ENCODE data around the gene USP11.

The USP11 gene

DNA sequence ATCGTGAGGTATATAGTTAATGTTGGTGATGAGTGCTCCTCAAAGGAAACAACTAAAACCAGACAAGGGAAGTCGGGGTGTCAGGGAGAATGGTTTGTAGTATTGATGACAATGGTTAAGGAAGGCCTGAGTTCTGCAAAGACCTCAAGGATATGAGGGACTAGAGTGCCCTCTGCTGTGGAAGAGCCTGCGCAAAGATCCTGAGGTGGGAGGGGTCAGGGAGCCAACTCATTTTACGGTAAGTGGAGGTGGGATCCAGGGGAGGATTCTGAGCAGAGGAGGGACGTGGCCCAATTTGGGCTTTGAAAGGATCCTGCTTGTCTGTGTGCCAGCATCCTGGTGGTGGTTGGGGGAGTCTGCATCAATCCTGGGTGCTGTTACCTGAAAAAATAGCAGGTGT is 27.8 kb upstream of the USP11 start:
- DNase-seq, result no peak

DNA sequence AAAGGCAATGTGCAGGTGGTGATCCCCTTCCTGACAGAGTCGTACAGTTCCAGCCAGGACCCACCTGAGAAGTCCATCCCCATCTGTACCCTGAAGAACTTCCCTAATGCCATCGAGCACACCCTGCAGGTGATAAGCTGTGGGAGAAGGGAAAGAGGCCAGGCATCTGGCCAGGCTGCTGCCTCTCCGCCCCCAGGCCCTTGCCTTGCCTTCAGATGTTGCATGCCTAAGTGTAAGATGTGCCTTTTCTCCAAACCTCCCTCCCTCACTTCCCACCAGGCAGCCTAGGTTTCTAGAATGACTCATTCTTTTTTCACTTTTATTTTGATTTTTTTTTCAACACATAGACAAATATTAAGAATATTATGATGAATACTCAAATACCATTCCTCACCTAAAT is 26.5 kb upstream of the USP11 start:
- DNase-seq, result no peak

GRCh38 chrX:47208108-47208507 is 24.7 kb upstream of the USP11 start:
- DNase-seq, result no peak

DNA sequence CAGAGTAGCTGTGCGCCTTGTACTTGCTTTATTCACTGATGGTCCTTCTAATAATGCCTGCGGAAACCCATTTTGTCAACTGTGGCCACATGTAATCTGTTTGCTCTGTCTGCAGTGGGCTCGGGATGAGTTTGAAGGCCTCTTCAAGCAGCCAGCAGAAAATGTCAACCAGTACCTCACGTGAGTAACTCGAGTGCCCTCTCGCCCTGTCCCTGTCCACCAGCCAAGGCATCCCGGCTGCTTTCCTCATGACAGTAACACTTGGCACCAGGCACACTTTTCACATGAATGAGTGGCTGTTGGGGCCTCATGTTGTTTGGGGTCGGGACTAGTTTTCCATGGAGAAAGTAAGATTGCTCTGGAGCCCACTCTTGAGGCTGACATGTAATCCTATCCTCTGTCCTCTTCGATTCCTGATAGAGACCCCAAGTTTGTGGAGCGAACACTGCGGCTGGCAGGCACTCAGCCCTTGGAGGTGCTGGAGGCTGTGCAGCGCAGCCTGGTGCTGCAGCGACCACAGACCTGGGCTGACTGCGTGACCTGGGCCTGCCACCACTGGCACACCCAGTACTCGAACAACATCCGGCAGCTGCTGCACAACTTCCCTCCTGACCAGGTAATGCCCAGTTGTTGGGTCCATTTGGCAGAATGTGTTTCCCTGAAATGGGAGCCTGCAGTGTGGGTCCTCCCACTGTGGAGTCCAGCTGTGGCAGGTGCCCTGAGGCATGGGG is 23.1 kb upstream of the USP11 start:
- DNase-seq, result no peak

- no peak for DNase-seq
These were observed 22.0 kb upstream of the USP11 start for GRCh38 chrX:47210661-47211425.

- no peak for DNase-seq
These were observed 20.2 kb upstream of the USP11 start for GRCh38 chrX:47212381-47213293.

DNA sequence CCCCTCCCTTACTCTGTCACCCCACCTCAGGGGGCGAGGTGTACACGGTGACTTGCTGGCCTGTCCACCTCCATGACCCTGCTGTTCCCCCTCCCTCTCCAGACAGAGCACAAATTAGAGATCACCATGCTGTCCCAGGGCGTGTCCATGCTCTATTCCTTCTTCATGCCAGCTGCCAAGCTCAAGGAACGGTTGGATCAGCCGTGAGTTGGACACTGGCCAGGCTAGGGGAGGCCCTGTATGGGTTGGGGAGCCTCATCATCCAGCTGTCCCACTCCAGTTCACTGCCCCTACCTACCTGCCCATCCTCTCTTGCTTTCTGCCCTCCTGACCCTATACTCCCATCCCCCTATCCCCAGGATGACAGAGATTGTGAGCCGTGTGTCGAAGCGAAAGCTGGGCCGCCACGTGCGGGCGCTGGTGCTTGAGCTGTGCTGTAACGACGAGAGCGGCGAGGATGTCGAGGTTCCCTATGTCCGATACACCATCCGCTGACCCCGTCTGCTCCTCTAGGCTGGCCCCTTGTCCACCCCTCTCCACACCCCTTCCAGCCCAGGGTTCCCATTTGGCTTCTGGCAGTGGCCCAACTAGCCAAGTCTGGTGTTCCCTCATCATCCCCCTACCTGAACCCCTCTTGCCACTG is 18.3 kb upstream of the USP11 start:
- no peak for DNase-seq

GRCh38 chrX:47215291-47215900 is 17.4 kb upstream of the USP11 start:
- DNase-seq, result no peak

GRCh38 chrX:47216393-47216925 is 16.4 kb upstream of the USP11 start:
- no peak for DNase-seq

- peak; percentile 39 for DNase-seq
These were observed 15.5 kb upstream of the USP11 start for GRCh38 chrX:47217121-47217851.

- DNase-seq, result peak; percentile 97
These were observed 14.9 kb upstream of the USP11 start for GRCh38 chrX:47217852-47218279.

- peak; percentile 89 for DNase-seq
These were observed 14.4 kb upstream of the USP11 start, which contains the start of gene CDK16 for GRCh38 chrX:47218280-47218919. TSS of gene CDK16 (plus strand) at chrX:47218681. CDS start at chrX:47223558, 4,877 bp downstream.

DNA sequence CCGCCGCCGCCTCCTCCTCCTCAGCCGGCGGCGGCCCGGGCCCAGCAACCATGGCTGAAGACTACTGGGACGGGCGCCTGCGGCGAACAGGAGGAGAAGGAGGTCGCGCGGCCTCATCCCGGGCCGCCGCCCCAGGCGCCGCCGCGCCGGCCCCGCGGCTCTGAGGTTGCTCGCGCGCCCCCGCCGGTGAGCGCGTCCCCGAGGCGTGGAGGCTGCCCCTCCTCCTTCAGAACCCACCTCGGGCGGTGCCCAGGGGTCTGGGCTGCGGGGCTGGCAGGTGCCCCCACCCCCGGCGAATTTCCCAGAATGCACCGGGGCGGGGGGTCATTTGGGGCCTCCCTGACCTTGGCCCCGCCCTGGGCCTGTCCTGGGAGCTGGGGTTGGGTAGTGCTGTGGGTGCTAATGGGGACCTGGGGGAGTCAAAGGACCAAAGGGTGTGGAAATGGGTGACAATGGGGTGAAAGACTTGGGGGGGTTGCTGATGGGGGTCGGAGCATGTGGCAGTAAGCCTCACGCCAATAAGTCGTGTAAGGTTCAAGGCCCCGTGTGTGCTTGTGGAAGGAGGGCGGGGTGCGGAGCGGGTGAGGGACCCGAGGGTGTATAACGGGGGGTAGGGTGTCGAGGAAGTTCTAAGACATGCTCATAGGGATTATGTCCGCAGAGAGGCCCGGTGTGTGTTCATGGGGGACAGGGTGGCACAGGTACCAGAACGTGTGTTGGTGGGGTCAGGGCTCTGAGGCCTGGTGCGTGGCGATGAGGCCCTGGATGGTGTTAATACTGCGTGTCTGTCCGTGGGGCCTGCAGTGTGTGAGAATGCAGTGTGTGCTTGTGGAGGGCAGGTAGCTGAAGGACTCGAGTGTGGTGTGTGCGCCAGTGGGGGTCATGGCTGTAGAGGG is 13.6 kb upstream of the USP11 start:
- no peak for DNase-seq

- no peak for DNase-seq
These were observed 11.1 kb upstream of the USP11 start for GRCh38 chrX:47221756-47222155.

DNA sequence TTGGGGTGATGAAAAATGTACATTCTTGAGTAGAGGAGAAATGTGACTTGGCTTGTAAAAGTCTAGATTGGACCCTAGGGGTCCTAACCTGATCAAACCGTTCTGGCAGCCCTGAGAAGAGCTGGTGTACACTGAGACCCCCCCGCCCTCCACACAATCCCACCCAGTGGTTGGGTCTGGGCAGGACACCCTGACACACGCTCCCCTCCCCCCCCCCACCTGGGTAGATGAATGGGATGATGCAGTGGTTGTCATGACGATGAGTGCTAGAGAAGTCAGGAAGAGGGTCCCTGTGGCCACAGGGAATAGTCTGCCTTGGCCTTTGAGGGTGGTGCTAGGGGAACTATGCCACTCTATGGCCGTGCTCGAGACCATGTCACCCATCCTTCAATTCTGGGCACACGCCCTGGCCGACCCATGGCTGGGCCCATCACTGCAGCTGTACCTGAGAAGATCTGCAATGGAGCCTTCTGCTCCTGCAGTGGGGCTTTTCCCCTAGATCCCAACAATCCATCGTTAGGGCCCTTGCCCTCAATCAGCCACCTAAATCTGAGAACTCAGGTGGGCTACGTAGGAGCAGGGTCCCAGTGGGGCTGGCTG is 10.0 kb upstream of the USP11 start:
- no peak for DNase-seq

DNA sequence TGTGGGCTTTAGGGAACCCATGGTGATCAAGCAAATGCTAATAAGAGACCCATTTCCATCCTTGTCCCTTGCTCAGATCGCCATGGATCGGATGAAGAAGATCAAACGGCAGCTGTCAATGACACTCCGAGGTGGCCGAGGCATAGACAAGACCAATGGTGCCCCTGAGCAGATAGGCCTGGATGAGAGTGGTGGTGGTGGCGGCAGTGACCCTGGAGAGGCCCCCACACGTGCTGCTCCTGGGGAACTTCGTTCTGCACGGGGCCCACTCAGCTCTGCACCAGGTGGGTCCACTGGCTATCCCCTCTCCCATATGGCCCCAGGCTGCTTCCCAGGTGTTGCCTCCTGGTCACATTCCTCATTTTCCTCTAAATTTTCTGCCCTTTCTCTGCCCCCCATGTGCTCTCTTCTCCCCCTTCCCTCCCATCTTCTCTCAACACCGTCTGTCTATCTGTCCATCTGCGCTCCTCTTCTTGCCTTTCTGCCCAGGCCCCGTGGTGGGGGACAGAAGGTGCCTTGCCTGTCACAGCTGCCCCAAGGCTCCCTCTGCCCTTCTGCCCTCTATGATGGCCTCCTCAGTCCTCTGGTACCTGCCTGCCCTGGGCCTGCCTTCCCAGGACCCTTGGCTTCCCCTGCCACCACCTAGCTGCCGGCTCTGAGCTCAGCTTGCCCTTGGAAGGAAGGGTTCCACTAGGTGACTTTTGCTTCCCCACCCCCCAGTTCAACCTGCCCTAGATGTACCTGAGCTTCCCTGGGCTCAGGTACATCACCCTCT is 9.1 kb upstream of the USP11 start:
- DNase-seq, result no peak

DNA sequence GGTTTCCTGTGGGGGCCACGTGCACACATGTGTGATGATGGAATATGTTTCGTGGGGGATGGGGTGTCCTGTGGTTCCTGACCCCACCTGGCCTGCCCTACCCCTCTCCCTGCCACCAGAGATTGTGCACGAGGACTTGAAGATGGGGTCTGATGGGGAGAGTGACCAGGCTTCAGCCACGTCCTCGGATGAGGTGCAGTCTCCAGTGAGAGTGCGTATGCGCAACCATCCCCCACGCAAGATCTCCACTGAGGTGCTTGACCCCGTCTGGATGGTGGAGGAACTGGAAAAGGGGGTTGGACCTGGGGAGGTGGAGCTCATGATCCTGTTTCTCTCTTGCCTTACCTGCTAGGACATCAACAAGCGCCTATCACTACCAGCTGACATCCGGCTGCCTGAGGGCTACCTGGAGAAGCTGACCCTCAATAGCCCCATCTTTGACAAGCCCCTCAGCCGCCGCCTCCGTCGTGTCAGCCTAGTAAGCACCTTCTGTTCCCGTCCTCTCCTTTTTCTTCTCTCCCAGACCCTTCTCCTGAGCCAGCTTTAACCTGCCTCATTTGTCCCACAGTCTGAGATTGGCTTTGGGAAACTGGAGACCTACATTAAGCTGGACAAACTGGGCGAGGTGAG is 8.4 kb upstream of the USP11 start:
- no peak for DNase-seq

DNA sequence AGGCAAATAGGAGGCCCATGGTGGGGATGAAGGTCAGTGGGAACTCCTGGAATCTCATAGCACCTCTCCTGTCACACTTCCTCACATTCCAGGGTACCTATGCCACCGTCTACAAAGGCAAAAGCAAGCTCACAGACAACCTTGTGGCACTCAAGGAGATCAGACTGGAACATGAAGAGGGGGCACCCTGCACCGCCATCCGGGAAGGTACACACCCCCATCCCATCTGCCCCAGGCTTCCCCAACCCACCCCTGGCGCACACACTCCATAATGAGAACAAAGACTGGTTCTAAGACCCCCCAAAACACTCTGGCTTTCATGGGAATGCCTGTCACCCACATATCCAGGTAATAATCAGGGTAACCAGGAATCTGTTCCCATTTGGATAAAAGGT is 7.9 kb upstream of the USP11 start:
- DNase-seq, result no peak
